IMR-90 (cell line): ENCODE measurements around the gene TRIO.

Experiments
- BHLHE40 ChIP-seq: fragments of 150-350 bp; IDR thresholded peaks from 2 replicates; pipeline ENCODE4 v1.6.1; 2016; ENCODE audit warnings: mild to moderate bottlenecking, low read depth, low read length
- CEBPB ChIP-seq: IDR thresholded peaks from 2 replicates; pipeline ENCODE4 v1.6.1; 2012; ENCODE audit warnings: low read depth, low read length, improper control_type of control experiment
- CHD1 ChIP-seq: IDR thresholded peaks from 2 replicates; pipeline ENCODE4 v1.6.1; 2012; ENCODE audit warnings: low read depth, low read length, improper control_type of control experiment
- ELK1 ChIP-seq: fragments of 150-350 bp; IDR thresholded peaks from 2 replicates; pipeline ENCODE4 v1.6.1; 2016; ENCODE audit warnings: low read depth, mild to moderate bottlenecking, low read length, moderate library complexity, borderline replicate concordance
- MAZ ChIP-seq: IDR thresholded peaks from 2 replicates; pipeline ENCODE4 v1.6.1; 2012; ENCODE audit warnings: low read depth, mild to moderate bottlenecking, low read length, improper control_type of control experiment, moderate library complexity, borderline replicate concordance
- MXI1 ChIP-seq: IDR thresholded peaks from 2 replicates; pipeline ENCODE4 v1.6.1; 2012; ENCODE audit warnings: low read depth, mild to moderate bottlenecking, low read length, moderate library complexity, borderline replicate concordance
- POLR2A ChIP-seq: IDR thresholded peaks from 2 replicates; pipeline ENCODE4 v1.6.1; 2012; ENCODE audit warnings: mild to moderate bottlenecking, low read depth, low read length
- RAD21 ChIP-seq: IDR thresholded peaks from 2 replicates; pipeline ENCODE4 v1.6.1; 2012; ENCODE audit warnings: low read length, improper control_type of control experiment
- RCOR1 ChIP-seq: IDR thresholded peaks from 2 replicates; pipeline ENCODE4 v1.6.1; 2012; ENCODE audit warnings: mild to moderate bottlenecking, low read length, improper control_type of control experiment; ENCODE audit not compliant: insufficient replicate concordance
- RFX5 ChIP-seq: IDR thresholded peaks from 2 replicates; pipeline ENCODE4 v1.8.0; 2012; ENCODE audit warnings: low read depth, mild to moderate bottlenecking, low read length, moderate library complexity
- SMC3 ChIP-seq: fragments of 150-350 bp; IDR thresholded peaks from 2 replicates; pipeline ENCODE4 v1.6.1; 2016; ENCODE audit warnings: low read depth, mild to moderate bottlenecking, antibody characterized with exemption, low read length, moderate library complexity
- TF ChIP-seq, protein P1 (sequence below): conservative IDR thresholded peaks from 2 replicates; pipeline ENCODE4 v1.5.1; 2012; ENCODE audit warnings: mild to moderate bottlenecking, low read depth, low read length, improper control_type of control experiment
- TF ChIP-seq, protein P2 (sequence below): fragments of 150-350 bp; IDR thresholded peaks from 2 replicates; pipeline ENCODE4 v1.6.1; 2017; ENCODE audit warnings: mild to moderate bottlenecking, antibody characterized with exemption, low read length, low read depth

- TF ChIP-seq, protein P1, sequence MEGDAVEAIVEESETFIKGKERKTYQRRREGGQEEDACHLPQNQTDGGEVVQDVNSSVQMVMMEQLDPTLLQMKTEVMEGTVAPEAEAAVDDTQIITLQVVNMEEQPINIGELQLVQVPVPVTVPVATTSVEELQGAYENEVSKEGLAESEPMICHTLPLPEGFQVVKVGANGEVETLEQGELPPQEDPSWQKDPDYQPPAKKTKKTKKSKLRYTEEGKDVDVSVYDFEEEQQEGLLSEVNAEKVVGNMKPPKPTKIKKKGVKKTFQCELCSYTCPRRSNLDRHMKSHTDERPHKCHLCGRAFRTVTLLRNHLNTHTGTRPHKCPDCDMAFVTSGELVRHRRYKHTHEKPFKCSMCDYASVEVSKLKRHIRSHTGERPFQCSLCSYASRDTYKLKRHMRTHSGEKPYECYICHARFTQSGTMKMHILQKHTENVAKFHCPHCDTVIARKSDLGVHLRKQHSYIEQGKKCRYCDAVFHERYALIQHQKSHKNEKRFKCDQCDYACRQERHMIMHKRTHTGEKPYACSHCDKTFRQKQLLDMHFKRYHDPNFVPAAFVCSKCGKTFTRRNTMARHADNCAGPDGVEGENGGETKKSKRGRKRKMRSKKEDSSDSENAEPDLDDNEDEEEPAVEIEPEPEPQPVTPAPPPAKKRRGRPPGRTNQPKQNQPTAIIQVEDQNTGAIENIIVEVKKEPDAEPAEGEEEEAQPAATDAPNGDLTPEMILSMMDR = no peak
- TF ChIP-seq RCOR1 = no peak
- no peak for TF ChIP-seq POLR2A
- TF ChIP-seq, protein P2, sequence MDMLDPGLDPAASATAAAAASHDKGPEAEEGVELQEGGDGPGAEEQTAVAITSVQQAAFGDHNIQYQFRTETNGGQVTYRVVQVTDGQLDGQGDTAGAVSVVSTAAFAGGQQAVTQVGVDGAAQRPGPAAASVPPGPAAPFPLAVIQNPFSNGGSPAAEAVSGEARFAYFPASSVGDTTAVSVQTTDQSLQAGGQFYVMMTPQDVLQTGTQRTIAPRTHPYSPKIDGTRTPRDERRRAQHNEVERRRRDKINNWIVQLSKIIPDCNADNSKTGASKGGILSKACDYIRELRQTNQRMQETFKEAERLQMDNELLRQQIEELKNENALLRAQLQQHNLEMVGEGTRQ = no peak
- TF ChIP-seq SMC3 = no peak
- no peak for TF ChIP-seq MXI1
- no peak for TF ChIP-seq CHD1
- TF ChIP-seq ELK1 = no peak
- TF ChIP-seq CEBPB = no peak
- no peak for TF ChIP-seq RAD21
- TF ChIP-seq MAZ = no peak
- no peak for TF ChIP-seq RFX5
- TF ChIP-seq BHLHE40 = no peak
These were observed 7.5 kb upstream of the TRIO start for GRCh38 chr5:14135621-14136020.
